Kidney (tissue), 14 donors: ENCODE data around the gene EPS8L1. TPM values are rescaled to one million over a fixed set of nuclear protein-coding genes. Genes with fewer than 3 reads are reported as not detected.

Source experiments
- DNase-seq, 5 donors: peaks; one replicate each; pipeline ENCODE4 v3.0.0-alpha.2; 2013 to 2020
- FAIRE-seq: peaks from 2 replicates; lab custom pipeline; 2012; peaks lifted over from hg19 to GRCh38; lab: Jason Lieb, UNC
- H3K27ac ChIP-seq, 2 donors: one replicate each; pipeline ENCODE4 v1.7.0; 2013; ENCODE audit warnings: low read depth in 2 of 2, low read length in 2 of 2, inconsistent platforms in 1 of 2
- H3K27me3 ChIP-seq: one replicate; pipeline ENCODE4 v1.7.1; 2013; ENCODE audit warnings: low read length, inconsistent platforms; ENCODE audit not compliant: control insufficient read depth, insufficient read depth
- H3K36me3 ChIP-seq, 3 donors: one replicate each; pipeline versions ENCODE4 v1.7.0 to v1.7.1; 2013; ENCODE audit warnings: low read length in 3 of 3, control low read depth in 1 of 3, inconsistent platforms in 1 of 3; ENCODE audit not compliant: insufficient read depth in 3 of 3, control insufficient read depth in 2 of 3
- H3K4me1 ChIP-seq, 3 donors: one replicate each; pipeline versions ENCODE4 v1.7.0 to v1.7.1; 2013; ENCODE audit warnings: low read length in 3 of 3, inconsistent platforms in 1 of 3, low read depth in 1 of 3; ENCODE audit not compliant: control insufficient read depth in 2 of 3, insufficient read depth in 2 of 3
- H3K4me3 ChIP-seq, 3 donors: one replicate each; pipeline versions ENCODE4 v1.7.0 to v1.8.1; 2013; ENCODE audit warnings: low read length in 3 of 3, control low read depth in 1 of 3, inconsistent platforms in 1 of 3
- H3K9ac ChIP-seq, 3 donors: one replicate each; pipeline versions ENCODE4 v1.7.0 to v1.7.1; 2013; ENCODE audit warnings: low read length in 3 of 3, control low read depth in 1 of 3, inconsistent platforms in 1 of 3
- H3K9me3 ChIP-seq, 3 donors: one replicate each; pipeline versions ENCODE4 v1.7.0 to v1.7.1; 2013; ENCODE audit warnings: low read length in 3 of 3, control low read depth in 1 of 3, inconsistent platforms in 1 of 3; ENCODE audit not compliant: control insufficient read depth in 2 of 3, insufficient read depth in 1 of 3
- CTCF ChIP-seq: IDR thresholded peaks from 3 replicates; pipeline ENCODE4 v1.5.1; 2012; ENCODE audit warnings: mild to moderate bottlenecking, moderate library complexity, borderline replicate concordance; ENCODE audit not compliant: insufficient read depth; ENCODE audit errors: extremely low read depth
- intact Hi-C: fragments of 100-400 bp; cut with DNase I; formaldehyde crosslinking; loops from one replicate; pipeline ENCODE4 v1.11.1; 2022
- polyA plus RNA-seq: library from polyadenylated mRNA; stranded (reverse); fragments of 350-450 nt; fragmentation: Illumina TruSeq; extraction: RNeasy Lipid Tissue Mini Kit (QIAGEN cat#74804); gene quantifications from one replicate; pipeline ENCODE4 v1.2.3, GENCODE V29; 2014; ENCODE audit warnings: low read depth, low replicate concordance; ENCODE audit not compliant: insufficient read depth
- total RNA-seq: library from RNA; stranded (reverse); fragmentation: NEBNext Ultra II Directional; extraction: Animal tissue kit (Norgen Biotek cat#: 25700); gene quantifications from one replicate; pipeline ENCODE4 v1.2.1, GENCODE V29; 2021
- donor health status: control.
- donor health status: control.
- donor health status: control.
- donor health status: control.
- donor health status: control.
- donor health status: DM: yes; HTN: yes; CAD: no.
- donor health status: Normal renal cell carcinoma (clear cell type).

The EPS8L1 gene
- total and polyA plus RNA-seq, 2 donors from 2014 or later, result 45.4 to 95.0 TPM

DNA sequence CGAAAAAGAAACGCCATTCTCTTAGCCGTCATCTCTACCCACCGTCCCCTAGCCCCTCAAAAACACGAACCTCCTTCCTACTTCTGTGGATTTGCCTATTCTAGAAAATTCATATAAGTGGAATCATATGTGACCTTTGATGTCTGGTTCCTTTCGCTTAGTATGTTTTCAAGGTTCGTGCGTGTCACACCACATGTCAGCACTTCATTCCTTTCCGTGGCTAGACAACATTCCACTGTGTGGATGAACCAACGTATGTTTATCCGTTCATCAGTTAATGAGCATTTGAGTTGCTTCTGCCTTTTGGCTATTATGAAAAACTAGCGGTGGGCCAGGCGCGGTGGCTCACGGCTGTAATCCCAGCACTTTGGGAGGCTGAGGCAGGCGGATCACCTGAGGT is 55.8 kb downstream of the EPS8L1 start:
- H3K4me3 ChIP-seq, result no peak overlapping the region
- H3K36me3 ChIP-seq, result no peaks in the 10 kb centered on the region
- H3K27ac ChIP-seq, result no peak overlapping the region
- no peak overlapping the region for H3K9ac ChIP-seq
- TF ChIP-seq CTCF, result no peak
- no peaks in the 10 kb centered on the region for H3K4me1 ChIP-seq
- intact Hi-C loops, result no loop called here
- DNase-seq (no peak), FAIRE-seq (no peak)
- no peaks in the 10 kb centered on the region for H3K9me3 ChIP-seq
- no peaks in the 10 kb centered on the region for H3K27me3 ChIP-seq

DNA sequence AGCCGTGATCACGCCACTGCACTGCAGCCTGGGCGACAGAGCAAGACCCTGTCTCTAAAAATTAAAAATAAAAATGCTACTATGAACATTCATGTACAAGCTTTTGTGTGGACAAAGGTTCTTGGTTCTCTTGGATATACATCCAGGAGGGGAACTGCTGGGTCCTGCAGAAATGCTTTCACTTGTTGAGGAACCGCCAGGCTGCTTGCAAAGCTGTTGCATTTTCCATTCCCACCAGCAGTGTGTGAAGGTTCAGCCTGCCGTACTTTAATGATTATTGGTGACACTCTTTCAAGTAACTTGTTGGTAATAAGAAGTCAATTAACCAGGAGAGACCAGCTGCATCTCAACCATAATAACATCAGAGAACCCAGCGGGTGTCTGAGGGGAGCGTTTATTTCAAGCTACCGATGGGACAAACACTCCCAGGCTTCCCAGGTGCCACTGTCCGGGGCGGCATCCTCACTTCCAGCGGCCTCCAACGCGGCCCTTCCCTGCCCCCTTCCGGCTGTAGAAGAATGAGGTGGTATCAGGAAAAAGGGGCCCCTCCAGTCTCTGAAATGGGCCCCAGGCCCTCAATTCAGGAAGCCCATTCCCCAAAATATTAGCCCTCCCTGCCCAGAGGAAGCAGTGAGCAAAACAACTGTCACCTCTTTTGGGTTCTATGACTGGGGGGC is 56.9 kb downstream of the EPS8L1 start:
- no peak overlapping the region for H3K4me3 ChIP-seq
- no peak for FAIRE-seq
- no peaks in the 10 kb centered on the region for H3K9me3 ChIP-seq
- intact Hi-C loops, result no loop called here
- H3K36me3 ChIP-seq, result no peaks in the 10 kb centered on the region
- no peak overlapping the region for H3K9ac ChIP-seq
- no peak overlapping the region for H3K27ac ChIP-seq
- H3K4me1 ChIP-seq, result no peaks in the 10 kb centered on the region
- peak; percentile 15 for TF ChIP-seq CTCF
- no peak for DNase-seq
- H3K27me3 ChIP-seq, result no peaks in the 10 kb centered on the region

- DNase-seq (peak in 2 of 5 donors; percentile 51 to 53), FAIRE-seq (no peak)
- Histone ChIP-seq H3K27ac (no peak overlapping the region), H3K9ac (no peak overlapping the region), H3K36me3 (no peaks in the 10 kb centered on the region), H3K4me1 (no peaks in the 10 kb centered on the region), H3K9me3 (no peaks in the 10 kb centered on the region), H3K4me3 (no peak overlapping the region), H3K27me3 (no peaks in the 10 kb centered on the region)
- intact Hi-C loops, result no loop called here
- no peak for TF ChIP-seq CTCF
Measured at GRCh38 chr19:55133639-55134444, 58.2 kb downstream of the EPS8L1 start.
